Spleen (tissue), 13 donors: Measurements from ENCODE around the gene NR2E3. TPM values are rescaled to one million over a fixed set of nuclear protein-coding genes. Genes with fewer than 3 reads are reported as not detected.

Source experiments
- DNase-seq: peaks from one replicate; pipeline ENCODE4 v3.0.0-alpha.2; 2020
- H3K27ac ChIP-seq, 8 donors: fragments of 200-600 bp; sonication (generic) in 7 of 8; 1 replicate in 4 of 8; 2 replicates in 4 of 8; pipeline versions ENCODE4 v1.5.0 to v1.8.0; 2016 to 2021; ENCODE audit warnings: inconsistent platforms in 4 of 8, mild to moderate bottlenecking in 4 of 8, moderate library complexity in 1 of 8
- H3K27me3 ChIP-seq, 7 donors: fragments of 200-600 bp; sonication (generic) in 6 of 7; replicated peaks in 1 of 7; 1 replicate in 4 of 7; 2 replicates in 3 of 7; pipeline versions ENCODE4 v1.5.0 to v1.8.0; 2016 to 2021; ENCODE audit warnings: inconsistent platforms in 3 of 7, mild to moderate bottlenecking in 1 of 7
- H3K36me3 ChIP-seq, 6 donors: fragments of 200-600 bp; sonication (generic) in 5 of 6; 1 replicate in 4 of 6; 2 replicates in 2 of 6; pipeline versions ENCODE4 v1.5.0 to v1.8.0; 2016 to 2021; ENCODE audit warnings: inconsistent platforms in 2 of 6
- H3K4me1 ChIP-seq, 6 donors: fragments of 200-600 bp; sonication (generic) in 5 of 6; 1 replicate in 3 of 6; 2 replicates in 3 of 6; pipeline versions ENCODE4 v1.5.0 to v1.8.0; 2016 to 2021; ENCODE audit warnings: inconsistent platforms in 3 of 6
- H3K4me3 ChIP-seq, 8 donors: fragments of 200-600 bp; sonication (generic) in 7 of 8; 1 replicate in 4 of 8; 2 replicates in 4 of 8; pipeline versions ENCODE4 v1.5.0 to v1.8.0; 2016 to 2021; ENCODE audit warnings: inconsistent platforms in 4 of 8, mild to moderate bottlenecking in 4 of 8, moderate library complexity in 2 of 8
- H3K9me3 ChIP-seq, 8 donors: fragments of 200-600 bp; sonication (generic) in 7 of 8; 1 replicate in 4 of 8; 2 replicates in 4 of 8; pipeline versions ENCODE4 v1.5.0 to v1.8.0; 2016 to 2021; ENCODE audit warnings: inconsistent platforms in 4 of 8
- CTCF ChIP-seq, 11 experiments: fragments of 200-600 bp in 7 of 11; fragments of 450-650 bp in 4 of 11; sonication (generic) in 4 of 11; IDR thresholded peaks in 8 of 11; conservative IDR thresholded peaks in 3 of 11; 1 replicate in 7 of 11; 2 replicates in 4 of 11; pipeline versions ENCODE4 v1.4.0 to v1.8.0; 2016 to 2021; ENCODE audit warnings: antibody characterized with exemption in 11 of 11, inconsistent platforms in 4 of 11, mild to moderate bottlenecking in 1 of 11
- POLR2A ChIP-seq, 3 donors: fragments of 450-650 bp; IDR thresholded peaks; one replicate each; pipeline ENCODE4 v1.5.1; 2017; ENCODE audit warnings: antibody characterized with exemption in 3 of 3, mild to moderate bottlenecking in 1 of 3
- POLR2AphosphoS5 ChIP-seq, 3 donors: sonication (generic); formaldehyde crosslinking; IDR thresholded peaks; one replicate each; pipeline ENCODE4 v1.5.1; 2017; ENCODE audit warnings: antibody characterized with exemption in 3 of 3
- WGBS, 5 donors: extraction: QIAGEN DNeasy Blood & Tissue Kit in 3 of 5; methylation state at CpG; one replicate each; pipeline versions ENCODE4 v1.1.5 to v1.1.7; 2013 to 2018; 5-methylcytosine and 5-hydroxymethylcytosine counted together
- intact Hi-C: fragments of 100-400 bp; cut with DNase I; formaldehyde crosslinking; loops from one replicate; pipeline ENCODE4 v1.15.0; 2023; ENCODE audit warnings: low total_unique reads
- long read RNA-seq, 2 donors: transcript quantifications; one replicate each; lab custom pipeline, GENCODE V29; 2026
- polyA plus RNA-seq, 3 donors: library from polyadenylated mRNA; stranded (reverse); fragments of 200-250 nt; gene quantifications; one replicate each; pipeline ENCODE4 v1.2.1, GENCODE V29; 2013
- total RNA-seq, 7 donors: library from RNA; depleted of rRNA in 3 of 7; stranded (reverse); fragments of >200 nt in 3 of 7; fragmentation: NEBNext Ultra II Directional in 4 of 7; extraction: Animal tissue kit (Norgen Biotek cat#: 25700) in 4 of 7; gene quantifications; one replicate each; pipeline versions ENCODE4 v1.1.0 to v1.2.1, GENCODE V29; 2016 to 2021
- donor health status: healthy with polysubstance abuse.
- donor health status: DM: no; HTN: no; CAD: no; lungs with moderate emphysema.
- donor health status: DM: no; HTN: no; CAD: no.
- donor health status: Bipolar disorder and iron deficiency.
- donor health status: healthy.
- donor health status: DM: no; HTN: no; CAD: no.
- donor health status: DM: yes; HTN: yes; CAD: no.

Gene NR2E3
- total RNA-seq = under 1 TPM in 1 of 7 donors, not detected in 6; 0.68 TPM
- polyA plus RNA-seq = under 1 TPM in 1 of 3 donors, not detected in 2; 0.10 TPM
- long read RNA-seq, donor 1 = 0 reads
- long read RNA-seq, donor 2 = 0 reads

- no peak for DNase-seq
- Histone ChIP-seq H3K4me1 (peaks cover 0 to 20% (median 7%) of the 10 kb centered on the region in 6 donors), H3K27ac (no peak within 1 kb of the TSS), H3K27me3 (peaks cover 0 to 32% (median 0%) of the 10 kb centered on the region in 7 donors), H3K36me3 (no peaks in the 10 kb centered on the region), H3K4me3 (no peak within 1 kb of the TSS), H3K9me3 (no peaks in the 10 kb centered on the region)
- intact Hi-C loops = no loop called here
- TF ChIP-seq POLR2AphosphoS5 (IDR thresholded peaks at IDR 0.05) (no peak), CTCF (IDR thresholded peaks at IDR 0.05 in 8 of 11, conservative IDR thresholded peaks at IDR 0.05 in 3 of 11) (no peak), POLR2A (IDR thresholded peaks at IDR 0.05) (no peak)
- WGBS, 5 donors = 89 to 93% (median 89%) methylated on average over 14 to 16 of the region's 16 CpGs
Measured at GRCh38 chr15:71810256-71811035, at the start of gene NR2E3. TSS of gene NR2E3 (plus strand) at chr15:71810554. CDS start at chr15:71810744, 190 bp downstream.

DNA sequence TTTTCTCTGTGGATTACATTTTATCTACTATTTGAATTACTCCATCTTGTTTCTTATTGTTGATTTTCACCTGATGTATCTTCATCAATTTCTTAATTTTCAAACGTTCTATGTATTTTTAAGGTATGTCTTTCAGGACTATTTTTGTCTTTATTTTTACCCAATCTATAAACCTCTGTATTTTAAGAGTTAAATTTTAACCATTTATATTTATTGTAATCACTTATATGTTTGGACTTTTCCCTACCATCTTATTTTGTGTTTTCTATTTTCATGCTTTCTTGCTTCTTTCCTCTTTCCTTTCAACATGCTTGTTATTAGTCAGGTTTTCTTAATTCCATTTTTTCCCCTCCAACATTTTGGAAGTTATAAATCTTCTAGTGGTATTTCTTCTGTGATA, 49.5 kb upstream of the NR2E3 start:
- H3K27ac ChIP-seq = no peak overlapping the region
- no peak overlapping the region for H3K4me3 ChIP-seq
- H3K4me1 ChIP-seq = no peaks in the 10 kb centered on the region
- H3K9me3 ChIP-seq = peaks cover 0 to 27% (median 19%) of the 10 kb centered on the region in 8 donors
- DNase-seq = no peak
- intact Hi-C loops = no loop called here
- TF ChIP-seq POLR2A (IDR thresholded peaks at IDR 0.05) (no peak), POLR2AphosphoS5 (IDR thresholded peaks at IDR 0.05) (no peak)
- peaks cover 0 to 7% (median 0%) of the 10 kb centered on the region in 7 donors for H3K27me3 ChIP-seq
- WGBS, 5 donors = 83 to 91% (median 86%) methylated on average over 1 of the region's 1 CpG
- no peaks in the 10 kb centered on the region for H3K36me3 ChIP-seq

DNA sequence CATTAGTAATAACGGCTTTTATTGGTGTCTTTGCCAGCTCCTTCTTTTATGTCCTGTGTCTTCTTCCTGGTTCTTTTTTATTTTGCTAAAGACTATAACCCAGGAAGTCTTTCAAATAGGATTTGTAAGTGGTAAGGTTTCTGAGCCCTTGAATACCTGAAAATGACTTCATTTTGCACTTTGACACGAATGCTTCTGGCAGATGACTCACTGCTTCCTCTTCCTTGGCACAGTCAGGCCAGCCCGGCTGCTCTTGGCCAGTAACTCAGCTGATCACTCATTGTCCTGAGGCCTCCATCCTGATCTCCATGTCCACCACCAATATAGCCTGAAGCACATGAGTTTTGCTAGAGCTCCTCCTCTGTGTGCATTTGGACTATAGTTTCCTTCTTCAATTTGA, 48.7 kb upstream of the NR2E3 start:
- Histone ChIP-seq H3K27me3 (peaks cover 0 to 7% (median 0%) of the 10 kb centered on the region in 7 donors), H3K27ac (no peak overlapping the region), H3K36me3 (no peaks in the 10 kb centered on the region), H3K4me3 (no peak overlapping the region), H3K9me3 (peaks cover 0 to 27% (median 19%) of the 10 kb centered on the region in 8 donors), H3K4me1 (no peaks in the 10 kb centered on the region)
- DNase-seq = no peak
- no peak for TF ChIP-seq POLR2AphosphoS5 (IDR thresholded peaks at IDR 0.05)
- TF ChIP-seq CTCF (IDR thresholded peaks at IDR 0.05 in 8 of 11, conservative IDR thresholded peaks at IDR 0.05 in 3 of 11) = no peak
- TF ChIP-seq POLR2A (IDR thresholded peaks at IDR 0.05) = no peak
- WGBS, 5 donors = 54 to 75% (median 59%) methylated on average over 3 of the region's 3 CpGs
- intact Hi-C loops = no loop called here

GRCh38 chr15:71768184-71768583, 42.2 kb upstream of the NR2E3 start:
- H3K4me3 ChIP-seq = no peak overlapping the region
- 89 to 95% (median 91%) methylated on average over 5 of the region's 5 CpGs for WGBS, 5 donors
- TF ChIP-seq POLR2AphosphoS5 (IDR thresholded peaks at IDR 0.05) (no peak), CTCF (IDR thresholded peaks at IDR 0.05 in 8 of 11, conservative IDR thresholded peaks at IDR 0.05 in 3 of 11) (no peak), POLR2A (IDR thresholded peaks at IDR 0.05) (no peak)
- no peaks in the 10 kb centered on the region for H3K36me3 ChIP-seq
- no peaks in the 10 kb centered on the region for H3K9me3 ChIP-seq
- no peak overlapping the region for H3K27ac ChIP-seq
- intact Hi-C loops = no loop called here
- H3K27me3 ChIP-seq = peaks cover 0 to 7% (median 0%) of the 10 kb centered on the region in 7 donors
- no peaks in the 10 kb centered on the region for H3K4me1 ChIP-seq
- no peak for DNase-seq
